Psoas muscle (tissue), 8 donors: ENCODE measurements around the gene KLHL29. TPM values are rescaled to one million over a fixed set of nuclear protein-coding genes. Genes with fewer than 3 reads are reported as not detected.
A peak's percentile ranks its signal among the peaks of the same experiment; 100 is the strongest.

Experiments used
- ATAC-seq, 4 donors: fragments of 200-7000 bp; cut with Tn5 transposase; one replicate each; pipeline ENCODE4 v1.9.1; 2020; ENCODE audit warnings: moderate library complexity in 3 of 4, mild to moderate bottlenecking in 2 of 4
- DNase-seq, 2 donors: peaks; one replicate each; pipeline ENCODE4 v3.0.0-alpha.2; 2020
- H3K27ac ChIP-seq: fragments of 200-600 bp; one replicate; pipeline ENCODE4 v1.8.0; 2022
- H3K27me3 ChIP-seq, 3 donors: fragments of 200-600 bp in 1 of 3; one replicate each; pipeline versions ENCODE4 v1.6.1 to v1.8.0; 2013 to 2022; ENCODE audit warnings: low read length in 2 of 3, mild to moderate bottlenecking in 2 of 3, moderate library complexity in 1 of 3; ENCODE audit not compliant: insufficient read depth in 3 of 3
- H3K36me3 ChIP-seq, 2 donors: fragments of 200-600 bp in 1 of 2; one replicate each; pipeline versions ENCODE4 v1.6.1 to v1.8.0; 2013 to 2022; ENCODE audit warnings: low read depth in 1 of 2, mild to moderate bottlenecking in 1 of 2, moderate library complexity in 1 of 2; ENCODE audit not compliant: insufficient read depth in 1 of 2
- H3K4me1 ChIP-seq: fragments of 200-600 bp; one replicate; pipeline ENCODE4 v1.8.0; 2022
- H3K4me3 ChIP-seq: fragments of 200-600 bp; one replicate; pipeline ENCODE4 v1.8.0; 2022; ENCODE audit warnings: mild to moderate bottlenecking
- H3K9me3 ChIP-seq: fragments of 200-600 bp; one replicate; pipeline ENCODE4 v1.8.0; 2022
- CTCF ChIP-seq: fragments of 200-600 bp; IDR thresholded peaks from one replicate; pipeline ENCODE4 v1.8.0; 2022; ENCODE audit warnings: antibody characterized with exemption
- WGBS, 3 donors: extraction: QIAGEN DNeasy Blood & Tissue Kit; methylation state at CpG; one replicate each; pipeline versions ENCODE4 v1.1.6 to v1.1.7; 2013; 5-methylcytosine and 5-hydroxymethylcytosine counted together
- intact Hi-C, 2 donors: fragments of 100-400 bp; cut with DNase I; formaldehyde crosslinking; loops; one replicate each; pipeline versions ENCODE4 v1.11.0 to v1.14.2; 2022
- polyA plus RNA-seq, 3 donors: library from polyadenylated mRNA; stranded (reverse); fragments of 200-250 nt; gene quantifications; one replicate each; pipeline ENCODE4 v1.2.3, GENCODE V29; 2013
- total RNA-seq, 4 donors: library from RNA; stranded (reverse); fragmentation: NEBNext Ultra II Directional in 2 of 4; extraction: Animal tissue kit (Norgen Biotek cat#: 25700) in 2 of 4; gene quantifications; one replicate each; pipeline versions ENCODE4 v1.2.1 to v1.2.4, GENCODE V29; 2021 to 2023
- donor health status: healthy with polysubstance abuse.
- donor health status: DM: no; HTN: no; CAD: no; lungs with moderate emphysema.
- donor health status: Bipolar disorder and iron deficiency.
- donor health status: healthy.
- donor health status: DM: yes; HTN: yes; CAD: no.
- donor health status: DM: no; HTN: no; CAD: no.
- donor health status: DM: no; HTN: no; CAD: no.
- donor health status: DM: yes; HTN: yes; CAD: no.

Gene KLHL29
- total and polyA plus RNA-seq, 7 donors, result 4.4 to 14.1 (median 6.8) TPM

GRCh38 chr2:23430263-23430662 lies 45.3 kb downstream of the KLHL29 start:
- Histone ChIP-seq H3K27ac (peak overlapping the region; percentile 64), H3K9me3 (no peaks in the 10 kb centered on the region), H3K27me3 (no peaks in the 10 kb centered on the region), H3K4me3 (no peak overlapping the region), H3K4me1 (peaks cover 30% of the 10 kb centered on the region), H3K36me3 (no peaks in the 10 kb centered on the region)
- WGBS, 3 donors, result 47 to 82% (median 49%) methylated on average over 2 of the region's 2 CpGs
- DNase-seq (no peak), ATAC-seq (peak; percentile 8 to 55 (median 20))
- TF ChIP-seq CTCF, result no peak
- intact Hi-C loops, result loop anchor here in 1 of 2 donors (5.0 kb wide), 1 partner anchor 82 kb away; no protein-coding TSS in a partner anchor

GRCh38 chr2:23432531-23432930 lies 47.6 kb downstream of the KLHL29 start:
- Histone ChIP-seq H3K36me3 (no peaks in the 10 kb centered on the region), H3K27me3 (no peaks in the 10 kb centered on the region), H3K9me3 (peaks cover 2% of the 10 kb centered on the region), H3K4me3 (no peak overlapping the region), H3K27ac (no peak overlapping the region), H3K4me1 (peaks cover 18% of the 10 kb centered on the region)
- WGBS, 3 donors, result 63 to 82% (median 77%) methylated on average over 3 of the region's 3 CpGs
- no peak for TF ChIP-seq CTCF
- DNase-seq (no peak), ATAC-seq (no peak)
- intact Hi-C loops, result loop anchor here in 1 of 2 donors (5.0 kb wide), 1 partner anchor 80 kb away; no protein-coding TSS in a partner anchor

- no peak for ATAC-seq
- no peak for DNase-seq
- peaks cover 3% of the 10 kb centered on the region for H3K9me3 ChIP-seq
- no peak overlapping the region for H3K27ac ChIP-seq
- H3K27me3 ChIP-seq, result no peaks in the 10 kb centered on the region
- H3K4me1 ChIP-seq, result peaks cover 18% of the 10 kb centered on the region
- WGBS, 3 donors, result 93 to 95% (median 94%) methylated on average over 6 of the region's 6 CpGs
- H3K36me3 ChIP-seq, result no peaks in the 10 kb centered on the region
- no peak for TF ChIP-seq CTCF
- H3K4me3 ChIP-seq, result no peak overlapping the region
- intact Hi-C loops, result loop anchor here in 1 of 2 donors (5.0 kb wide), 1 partner anchor 79 kb away; no protein-coding TSS in a partner anchor
Measured at GRCh38 chr2:23433282-23433681, 48.3 kb downstream of the KLHL29 start.

DNA sequence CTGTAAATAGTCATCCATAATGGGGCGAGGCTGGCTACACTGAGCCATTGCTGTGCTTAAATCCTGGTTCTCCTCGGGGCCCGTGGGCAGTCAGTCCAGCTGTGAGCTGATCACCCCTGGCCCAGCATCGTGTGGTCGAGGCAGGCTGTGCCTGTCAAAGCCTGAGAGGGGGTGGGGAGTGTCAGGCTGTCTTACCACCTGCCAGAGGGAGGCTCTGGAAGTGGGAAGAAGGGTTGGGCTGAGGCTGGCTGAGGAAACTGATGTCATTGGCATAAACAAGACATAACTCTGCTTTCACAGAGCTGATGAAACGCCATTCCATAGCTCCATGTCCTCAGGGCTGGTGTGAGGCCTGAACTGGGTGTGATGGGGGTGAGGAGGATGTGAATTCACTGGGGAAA lies 49.7 kb downstream of the KLHL29 start:
- H3K36me3 ChIP-seq, result no peaks in the 10 kb centered on the region
- peaks cover 3% of the 10 kb centered on the region for H3K9me3 ChIP-seq
- no peak overlapping the region for H3K27ac ChIP-seq
- no peak overlapping the region for H3K4me3 ChIP-seq
- WGBS, 3 donors, result 59 to 78% (median 61%) methylated on average over 6 of the region's 6 CpGs
- no peak for TF ChIP-seq CTCF
- H3K27me3 ChIP-seq, result no peaks in the 10 kb centered on the region
- ATAC-seq, result peak in 2 of 4 donors; percentile 10 to 15
- peaks cover 6% of the 10 kb centered on the region for H3K4me1 ChIP-seq
- DNase-seq, result no peak
- intact Hi-C loops, result loop anchor here in 1 of 2 donors (5.0 kb wide), 1 partner anchor 78 kb away; no protein-coding TSS in a partner anchor
